ENCODE results near the gene CAPS. TPM values are rescaled to one million over a fixed set of nuclear protein-coding genes. Genes with fewer than 3 reads are reported as not detected.

The CAPS gene
- total RNA-seq, 1 experiment from 2014 or later: 2.3 TPM

GRCh38 chr19:5964816-5965565 lies 50.9 kb downstream of the CAPS start:
- Mint-ChIP-seq H3K4me1 (peaks cover 41 to 51% of the 10 kb centered on the region in 2 experiments), H3K36me3 (ENCODE audit: insufficient read depth in 1 of 3, low read depth in 3 of 3) (peaks cover 0 to 4% (median 0%) of the 10 kb centered on the region in 3 experiments; a peak in 2 of 7 replicates), H3K9me3 (no peaks in the 10 kb centered on the region), H3K27me3 (ENCODE audit: low read depth) (no peaks in the 10 kb centered on the region), H3K4me3 (no peak overlapping the region), H3K27ac (peak overlapping the region in 1 of 3 experiments; percentile 88; a peak in 1 of 7 replicates)
- H3K9ac ChIP-seq (ENCODE audit: extremely low read depth, insufficient read length, low read length): no peak overlapping the region
- H3K23ac ChIP-seq (ENCODE audit: insufficient read length, low read depth, low read length): no peak overlapping the region
- peaks cover 5% of the 10 kb centered on the region for H4K20me1 ChIP-seq (ENCODE audit: control insufficient read depth, insufficient read depth, insufficient read length)
- H3K23me2 ChIP-seq (ENCODE audit: insufficient read length, low read depth, low read length, poor library complexity, severe bottlenecking): no peaks in the 10 kb centered on the region
- no peak overlapping the region for H3K56ac ChIP-seq (ENCODE audit: insufficient read length, low read depth, low read length)
- H3K4me2 ChIP-seq (ENCODE audit: insufficient read depth, insufficient read length, low read length): no peak overlapping the region
- no peak overlapping the region for H3K18ac ChIP-seq (ENCODE audit: insufficient read length, low read depth, low read length)
- no peak overlapping the region for H2AK5ac ChIP-seq (ENCODE audit: insufficient read length, low read length)
- no peak overlapping the region for H3K27ac ChIP-seq (ENCODE audit: insufficient read length, low read depth, low read length)
- H3K14ac ChIP-seq (ENCODE audit: insufficient read depth, low read length): no peak overlapping the region
- H3K79me2 ChIP-seq (ENCODE audit: insufficient read depth, low read length): peaks cover 45% of the 10 kb centered on the region; the same call in 1 of the 2 replicates
- no CpG with 5 or more reads among the region's 5 CpGs for WGBS (ENCODE audit: extremely low coverage, insufficient read length, low lambda C conversion rate)
- H2AFZ ChIP-seq (ENCODE audit: low read length): no peak overlapping the region
- no peak for DNase-seq
- no peaks in the 10 kb centered on the region for H3K9me3 ChIP-seq (ENCODE audit: control insufficient read depth, low read depth, low read length)
- H3K4me1 ChIP-seq (ENCODE audit: insufficient read depth, low read length): peaks cover 4% of the 10 kb centered on the region; the same call in 1 of the 2 replicates
- no peak overlapping the region for H2BK20ac ChIP-seq (ENCODE audit: low read depth, low read length, poor library complexity, severe bottlenecking)
- no peak overlapping the region for H2BK15ac ChIP-seq (ENCODE audit: low read depth, low read length)
- H3K27me3 ChIP-seq (ENCODE audit: insufficient read depth, low read length): no peaks in the 10 kb centered on the region
- H4K91ac ChIP-seq (ENCODE audit: insufficient read length, low read depth, low read length): no peak overlapping the region
- no peak overlapping the region for H2BK12ac ChIP-seq (ENCODE audit: insufficient read length, low read depth, low read length)
- H3K79me1 ChIP-seq (ENCODE audit: insufficient read depth, low read depth, low read length, poor library complexity, severe bottlenecking): peaks cover 8% of the 10 kb centered on the region
- no peak for TF ChIP-seq CTCF (conservative IDR thresholded peaks at IDR 0.05)
- H4K8ac ChIP-seq (replicated peaks; ENCODE audit: insufficient read length, low read depth, low read length): no peak overlapping the region
- H3K4ac ChIP-seq (ENCODE audit: low read depth, low read length): no peak overlapping the region
- H2BK5ac ChIP-seq (ENCODE audit: insufficient read length, low read length): no peak overlapping the region
- no peak overlapping the region for H2BK120ac ChIP-seq (ENCODE audit: low read depth, low read length, poor library complexity, severe bottlenecking)
- no peak overlapping the region for H4K5ac ChIP-seq (ENCODE audit: insufficient read length, low read depth, low read length)
- no peak overlapping the region for H3T11ph ChIP-seq (ENCODE audit: low read length)

Other genes starting within 250 kb of the CAPS start
- gene MICOS13, start 233.7 kb upstream of the CAPS start, total RNA-seq (2021): 23.4 and 23.8 TPM in 2 replicates
- 8.0 and 9.3 TPM in 2 replicates for gene HSD11B1L, start 233.2 kb upstream of the CAPS start, total RNA-seq (2021)
- 1,066 and 1,074 TPM in 2 replicates for gene RPL36, start 224.0 kb upstream of the CAPS start, total RNA-seq (2021)
- gene LONP1, start 194.1 kb upstream of the CAPS start, total RNA-seq (2021): 108 and 113 TPM in 2 replicates
- gene CATSPERD, start 193.6 kb upstream of the CAPS start, total RNA-seq (2021): not detected in 2 replicates
- gene PRR22, start 129.5 kb upstream of the CAPS start, total RNA-seq (2021): 7.1 and 8.1 TPM in 2 replicates
- 61.8 and 67.0 TPM in 2 replicates for gene DUS3L, start 123.1 kb upstream of the CAPS start, total RNA-seq (2021)
- gene NRTN, start 109.2 kb upstream of the CAPS start, total RNA-seq (2021): 4.5 and 4.6 TPM in 2 replicates
- gene FUT6, start 74.6 kb upstream of the CAPS start, total RNA-seq (2021): 0.13 TPM in 1 of 2 replicates, not detected in the other
- not detected in 2 replicates for gene FUT3, start 62.8 kb upstream of the CAPS start, total RNA-seq (2021)
- gene FUT5, start 43.7 kb upstream of the CAPS start, total RNA-seq (2021): not detected in 2 replicates
- gene NDUFA11, start 10.5 kb upstream of the CAPS start, total RNA-seq (2021): 282 TPM in 2 replicates
- gene VMAC, start 9.4 kb upstream of the CAPS start, total RNA-seq (2021): 1.9 and 2.2 TPM in 2 replicates
- 86.5 and 89.9 TPM in 2 replicates for gene RANBP3, start 63.9 kb downstream of the CAPS start, total RNA-seq (2021)
- 2.9 and 3.7 TPM in 2 replicates for gene RFX2, start 196.2 kb downstream of the CAPS start, total RNA-seq (2021)
- not detected in 2 replicates for gene ACSBG2, start 221.4 kb downstream of the CAPS start, total RNA-seq (2021)